ENCODE measurements around the gene GATD1. TPM values are rescaled to one million over a fixed set of nuclear protein-coding genes. Genes with fewer than 3 reads are reported as not detected.

Gene GATD1
- total RNA-seq, 4 donors from 2014 or later = 27.2 to 68.2 (median 46.0) TPM

DNA sequence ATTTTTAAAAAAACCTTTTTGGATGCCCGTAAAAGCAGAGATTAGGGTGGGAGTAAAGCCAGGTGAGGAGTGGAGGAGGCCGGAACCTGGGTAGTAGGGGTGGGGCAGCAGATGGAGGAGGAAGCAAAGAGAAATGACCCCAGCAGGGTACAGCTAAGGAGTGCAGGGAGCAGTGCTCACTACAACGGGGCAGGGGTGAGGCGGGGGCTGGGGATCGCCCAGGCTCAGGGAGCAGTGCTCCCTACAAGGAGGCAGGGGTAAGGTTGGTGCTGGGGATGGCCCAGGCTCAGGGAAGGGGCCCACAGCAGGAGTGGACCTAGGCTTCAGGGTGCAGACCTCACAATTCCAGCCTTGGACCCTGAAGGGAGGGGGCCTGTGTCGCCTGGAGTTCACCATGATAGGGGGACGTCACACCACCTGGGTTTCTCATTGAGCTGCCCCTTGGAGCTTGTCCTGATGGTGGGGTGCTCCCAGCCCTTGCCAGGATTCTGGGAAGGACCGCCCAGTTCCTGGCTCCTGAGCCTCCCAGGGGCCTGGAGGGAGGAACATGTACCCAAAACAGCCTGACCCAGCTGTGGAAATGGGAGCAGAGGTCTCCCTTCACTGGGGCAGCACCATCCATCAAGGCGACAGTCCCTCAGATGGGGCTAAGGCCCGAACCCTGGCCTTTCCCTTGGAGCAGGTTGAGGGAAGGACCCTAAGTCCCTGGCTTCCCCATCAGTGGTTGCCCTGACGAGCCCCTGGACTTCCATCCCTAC is 38.6 kb upstream of the GATD1 start:
- H3K4me3 ChIP-seq = no peak overlapping the region
- WGBS = 91% methylated on average over 6 of the region's 11 CpGs
- H3K9me3 ChIP-seq = no peaks in the 10 kb centered on the region
- no peak overlapping the region for H3K27ac ChIP-seq
- H3K27me3 ChIP-seq = no peaks in the 10 kb centered on the region
- H3K4me1 ChIP-seq = peaks cover 35% of the 10 kb centered on the region
- no peak for TF ChIP-seq POLR2A (IDR thresholded peaks at IDR 0.05)
- no peak for TF ChIP-seq EP300 (IDR thresholded peaks at IDR 0.05)
- no peak for TF ChIP-seq POLR2AphosphoS5 (IDR thresholded peaks at IDR 0.05)
- DNase-seq (ENCODE audit: low spot score in 2 of 2) = no peak
- peaks cover 30% of the 10 kb centered on the region for H3K36me3 ChIP-seq

DNA sequence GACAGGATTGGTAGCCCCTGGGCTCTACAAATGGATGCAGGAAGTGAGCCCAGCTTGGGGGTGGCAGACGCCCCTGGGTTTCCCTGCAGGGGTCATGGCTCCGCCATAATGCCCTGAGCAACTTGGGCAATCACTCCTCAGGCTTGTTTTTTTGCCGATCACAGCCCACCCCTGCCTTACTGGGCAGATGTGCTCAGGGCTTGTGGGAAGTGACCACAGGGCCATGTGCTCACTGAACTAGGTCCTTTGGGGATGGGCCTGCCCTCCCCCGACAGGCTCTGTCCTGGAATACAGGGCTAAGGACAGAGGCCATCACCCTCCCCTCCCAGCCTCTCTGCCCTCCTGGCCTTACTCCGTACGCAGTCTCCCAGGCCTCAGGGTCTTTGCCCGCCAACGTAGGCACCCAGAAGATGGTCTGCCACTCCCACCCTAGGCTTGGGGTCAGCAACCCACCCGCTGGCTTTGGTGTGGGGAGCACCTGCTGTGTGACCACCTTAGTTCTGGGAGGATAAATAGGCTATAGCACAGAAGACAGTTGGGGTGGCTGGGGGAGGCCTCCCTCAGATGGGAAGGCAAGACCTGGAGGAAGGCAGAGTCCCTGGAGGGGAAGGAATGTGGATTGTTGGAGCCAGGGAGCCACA is 36.3 kb upstream of the GATD1 start:
- 74% methylated on average over 7 of the region's 9 CpGs for WGBS
- H3K27ac ChIP-seq = no peak overlapping the region
- no peaks in the 10 kb centered on the region for H3K27me3 ChIP-seq
- H3K4me3 ChIP-seq = no peak overlapping the region
- TF ChIP-seq EP300 (IDR thresholded peaks at IDR 0.05) = no peak
- no peak for TF ChIP-seq CTCF (IDR thresholded peaks at IDR 0.05)
- TF ChIP-seq POLR2A (IDR thresholded peaks at IDR 0.05) = no peak
- no peak for TF ChIP-seq POLR2AphosphoS5 (IDR thresholded peaks at IDR 0.05)
- peaks cover 30% of the 10 kb centered on the region for H3K36me3 ChIP-seq
- H3K9me3 ChIP-seq = no peaks in the 10 kb centered on the region
- H3K4me1 ChIP-seq = peaks cover 32% of the 10 kb centered on the region
- DNase-seq (ENCODE audit: low spot score in 2 of 2) = no peak

DNA sequence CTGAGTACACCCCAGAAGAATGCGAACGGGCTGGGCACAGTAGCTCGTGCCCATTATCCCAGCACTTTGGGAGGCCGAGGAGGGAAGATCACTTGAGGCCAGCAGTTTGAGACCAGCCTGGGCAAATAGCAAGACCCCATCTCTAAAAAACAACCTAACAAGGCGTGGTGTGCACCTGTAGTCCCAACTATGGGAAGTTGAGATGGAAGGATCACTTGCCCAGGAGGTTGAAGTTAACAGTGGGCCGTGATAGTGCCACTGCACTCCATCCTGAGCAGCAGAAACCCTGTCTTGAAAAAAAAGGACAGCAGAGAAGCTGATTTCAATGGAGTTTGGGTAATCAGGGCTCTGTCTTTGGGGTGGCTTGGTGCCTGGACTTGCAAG is 35.8 kb upstream of the GATD1 start:
- peaks cover 32% of the 10 kb centered on the region for H3K4me1 ChIP-seq
- no peak for DNase-seq (ENCODE audit: low spot score in 2 of 2)
- H3K4me3 ChIP-seq = no peak overlapping the region
- no peaks in the 10 kb centered on the region for H3K27me3 ChIP-seq
- H3K36me3 ChIP-seq = peaks cover 30% of the 10 kb centered on the region
- TF ChIP-seq EP300 (IDR thresholded peaks at IDR 0.05) (no peak), CTCF (IDR thresholded peaks at IDR 0.05) (no peak), POLR2A (IDR thresholded peaks at IDR 0.05) (no peak), POLR2AphosphoS5 (IDR thresholded peaks at IDR 0.05) (no peak)
- 100% methylated on average over 2 of the region's 6 CpGs for WGBS
- H3K27ac ChIP-seq = no peak overlapping the region
- no peaks in the 10 kb centered on the region for H3K9me3 ChIP-seq

DNA sequence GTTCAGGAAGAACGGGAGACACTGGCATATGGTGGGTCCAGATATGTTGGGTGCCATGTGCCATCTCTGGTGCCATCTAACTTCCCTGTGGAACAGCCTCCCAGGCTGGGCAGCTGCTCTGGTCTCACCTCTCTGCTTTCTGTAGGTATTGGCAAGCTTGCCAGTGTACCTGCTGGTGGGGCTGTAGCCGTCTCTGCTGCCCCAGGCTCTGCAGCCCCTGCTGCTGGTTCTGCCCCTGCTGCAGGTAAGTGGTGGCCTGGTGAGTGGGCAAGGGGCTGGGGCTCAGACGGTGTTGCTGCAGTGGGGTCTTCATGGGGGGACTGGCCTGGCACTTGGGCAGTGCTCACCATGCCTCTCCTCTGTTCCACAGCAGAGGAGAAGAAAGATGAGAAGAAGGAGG is 35.1 kb upstream of the GATD1 start:
- no peak for DNase-seq (ENCODE audit: low spot score in 2 of 2)
- H3K27ac ChIP-seq = no peak overlapping the region
- H3K9me3 ChIP-seq = no peaks in the 10 kb centered on the region
- H3K36me3 ChIP-seq = peaks cover 30% of the 10 kb centered on the region
- no peaks in the 10 kb centered on the region for H3K27me3 ChIP-seq
- peaks cover 35% of the 10 kb centered on the region for H3K4me1 ChIP-seq
- no peak for TF ChIP-seq POLR2AphosphoS5 (IDR thresholded peaks at IDR 0.05)
- no peak for TF ChIP-seq POLR2A (IDR thresholded peaks at IDR 0.05)
- no peak for TF ChIP-seq CTCF (IDR thresholded peaks at IDR 0.05)
- TF ChIP-seq EP300 (IDR thresholded peaks at IDR 0.05) = no peak
- WGBS = 75% methylated on average over 3 of the region's 3 CpGs
- H3K4me3 ChIP-seq = no peak overlapping the region

- Histone ChIP-seq H3K27me3 (no peaks in the 10 kb centered on the region), H3K4me3 (peak overlapping the region; percentile 98), H3K4me1 (peaks cover 35% of the 10 kb centered on the region), H3K27ac (peak overlapping the region; percentile 34), H3K36me3 (peaks cover 30% of the 10 kb centered on the region), H3K9me3 (no peaks in the 10 kb centered on the region)
- no peak for DNase-seq (ENCODE audit: low spot score in 2 of 2)
- WGBS = 74% methylated on average over 10 of the region's 14 CpGs
- TF ChIP-seq EP300 (IDR thresholded peaks at IDR 0.05) (no peak), POLR2A (IDR thresholded peaks at IDR 0.05) (no peak), POLR2AphosphoS5 (IDR thresholded peaks at IDR 0.05) (no peak), CTCF (IDR thresholded peaks at IDR 0.05) (no peak)
These were observed 34.4 kb upstream of the GATD1 start for GRCh38 chr11:811446-812245.
